HUDEP-2 (cell line): ENCODE data around the gene MEOX2.

Experiments used
- DNase-seq, 76 experiments: peaks; one replicate each; lab custom pipeline; 2025; ENCODE audit not compliant: unreplicated experiment in 76 of 76; lab: John Stamatoyannopoulos, UW

The MEOX2 gene

DNA sequence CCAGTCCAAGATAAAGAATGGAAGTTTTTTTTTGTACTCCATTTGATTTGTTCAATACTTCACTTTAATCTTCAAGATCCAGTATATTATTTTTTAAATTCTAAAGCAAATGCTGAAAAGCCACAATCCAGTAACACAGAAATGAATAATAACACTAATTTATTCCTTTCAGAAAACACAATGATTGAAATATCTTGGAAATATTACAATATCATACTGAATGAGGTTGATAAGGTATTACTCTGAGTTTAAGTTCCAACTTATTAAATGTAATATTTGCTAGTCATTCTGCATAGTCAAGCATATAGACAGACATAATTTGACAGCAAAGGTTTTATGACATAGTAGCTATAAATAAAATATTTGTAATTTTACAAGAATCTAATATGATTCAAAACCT lies 4.4 kb downstream of the MEOX2 start:
- no peak for DNase-seq

DNA sequence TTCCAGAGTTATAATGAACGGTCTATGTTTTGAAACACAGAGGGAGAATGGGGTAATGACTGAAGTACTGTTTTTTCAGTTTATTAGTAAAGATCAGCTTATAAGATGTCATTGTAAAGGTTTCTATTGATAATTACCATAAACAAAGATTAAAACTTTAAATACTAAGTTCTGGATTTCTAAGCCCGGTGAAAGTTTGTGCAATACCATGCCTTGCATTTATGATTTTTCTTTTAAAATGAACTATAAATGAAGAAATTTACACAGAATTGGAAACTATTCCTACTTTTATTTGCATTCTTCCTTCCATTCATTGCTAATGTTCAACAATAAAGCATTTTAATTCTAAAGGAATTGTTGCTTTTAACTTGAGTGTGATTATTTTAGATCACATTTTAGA lies 4.9 kb downstream of the MEOX2 start:
- DNase-seq = no peak

GRCh38 chr7:15681186-15681585 lies 5.3 kb downstream of the MEOX2 start:
- DNase-seq = no peak

GRCh38 chr7:15680446-15680845 lies 6.0 kb downstream of the MEOX2 start:
- DNase-seq = no peak

GRCh38 chr7:15679306-15679705 lies 7.2 kb downstream of the MEOX2 start:
- no peak for DNase-seq

GRCh38 chr7:15678653-15679052 lies 7.8 kb downstream of the MEOX2 start:
- no peak for DNase-seq

DNA sequence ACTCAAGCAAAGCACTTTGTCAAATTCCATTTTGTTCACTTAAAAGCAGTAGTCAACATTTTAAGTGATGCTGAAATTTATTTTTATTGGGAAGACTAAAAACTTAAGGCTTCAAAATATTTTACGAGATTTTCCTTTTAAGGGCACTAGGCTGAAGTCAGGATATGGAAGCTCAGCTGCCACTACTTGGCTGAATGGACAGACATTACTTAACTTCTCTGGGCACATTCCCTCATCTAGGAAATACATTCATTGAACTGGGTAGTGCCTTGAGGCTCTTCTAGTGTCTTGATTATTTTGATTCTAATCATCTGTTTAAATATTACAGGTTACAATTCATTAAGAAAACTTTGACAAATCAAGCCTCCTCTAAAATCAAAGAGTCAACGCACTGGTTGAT lies 11.1 kb downstream of the MEOX2 start:
- DNase-seq = no peak

GRCh38 chr7:15674586-15674985 lies 11.9 kb downstream of the MEOX2 start:
- DNase-seq = no peak

- no peak for DNase-seq
Observed at GRCh38 chr7:15669443-15670090, 16.9 kb downstream of the MEOX2 start.

DNA sequence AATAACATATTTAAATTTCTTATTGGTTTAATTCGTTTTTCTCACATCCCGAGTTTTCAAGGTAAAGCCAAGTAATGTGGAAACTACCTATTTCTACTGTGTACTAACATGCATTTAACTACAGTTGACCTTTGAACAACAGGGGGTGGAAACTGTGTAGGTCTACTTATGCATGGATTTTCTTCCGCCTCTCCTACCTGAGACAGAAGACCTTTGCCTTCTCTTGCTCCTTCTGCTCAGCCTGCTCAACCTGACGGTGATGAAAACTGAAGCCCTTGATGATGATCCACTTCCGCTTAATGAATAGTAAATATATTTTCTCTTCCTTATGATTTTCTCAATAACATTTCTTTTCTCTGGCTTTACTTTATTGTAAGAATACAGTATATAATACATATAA lies 18.5 kb downstream of the MEOX2 start:
- DNase-seq = no peak

- no peak for DNase-seq
Observed at GRCh38 chr7:15662451-15662850, 24.0 kb downstream of the MEOX2 start.

DNA sequence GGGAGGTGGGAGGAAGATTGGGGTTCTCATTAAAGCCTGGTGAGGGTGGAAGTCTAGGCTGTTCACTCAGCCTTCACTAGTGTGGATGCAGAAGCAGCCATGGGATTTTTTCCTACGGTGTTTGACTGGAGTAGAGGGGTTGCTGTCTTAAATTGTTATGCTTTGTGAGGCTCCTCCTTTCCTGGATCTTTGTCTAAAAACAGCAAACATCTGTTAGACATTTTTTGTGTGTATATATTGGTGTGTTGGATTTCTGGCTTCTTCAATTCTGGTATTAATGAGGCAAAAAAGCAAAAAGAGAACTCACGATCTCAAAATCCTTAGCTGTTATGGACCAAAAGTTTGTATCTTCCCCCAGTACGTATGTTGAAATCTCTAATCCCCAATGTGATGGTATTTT lies 28.2 kb downstream of the MEOX2 start:
- no peak for DNase-seq

- no peak for DNase-seq
Observed at GRCh38 chr7:15652776-15653290, 33.6 kb downstream of the MEOX2 start.

- no peak for DNase-seq
Observed at GRCh38 chr7:15651693-15652092, 34.8 kb downstream of the MEOX2 start.

DNA sequence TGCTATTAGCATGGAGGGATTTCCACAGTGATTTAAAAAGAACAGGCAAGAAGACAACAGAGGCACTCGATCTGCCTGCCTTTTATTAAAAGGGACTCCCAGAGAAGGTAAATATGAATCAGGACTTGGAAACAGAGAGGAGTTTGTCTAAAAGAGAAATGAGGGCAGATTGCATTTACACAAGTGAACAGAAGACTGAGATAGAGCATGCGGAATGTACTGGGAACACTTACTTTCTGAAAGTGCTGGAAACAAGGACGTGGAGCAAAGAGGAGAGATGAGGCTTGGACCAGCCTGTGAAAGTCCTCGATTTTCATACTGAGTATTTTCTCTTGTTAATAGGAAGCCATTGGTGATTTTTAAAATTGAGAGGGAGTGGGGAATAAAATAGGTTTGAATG lies 35.7 kb downstream of the MEOX2 start:
- DNase-seq = no peak

DNA sequence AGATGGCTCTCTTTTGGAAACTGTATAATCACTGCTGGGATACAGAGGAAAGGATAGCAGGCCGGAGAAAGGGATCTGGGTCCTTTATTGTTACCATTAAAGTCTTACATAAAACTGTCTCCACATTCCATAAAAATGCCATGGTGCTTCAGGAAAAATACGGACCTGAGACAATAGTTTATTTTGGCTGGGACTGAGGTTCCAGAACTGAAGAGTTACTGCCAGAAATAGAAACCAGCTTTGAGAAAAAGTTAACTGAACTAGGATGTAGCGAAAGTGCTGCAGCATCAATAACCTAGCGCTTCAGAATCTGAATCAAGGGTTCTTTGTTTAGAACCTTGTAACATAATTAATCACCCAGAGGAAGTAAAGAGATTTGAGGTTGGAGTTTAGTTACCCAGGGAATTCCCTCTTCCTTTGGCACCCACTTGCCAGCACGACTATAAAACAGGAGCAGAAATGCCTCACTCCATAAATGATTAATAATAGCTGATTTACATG lies 38.0 kb downstream of the MEOX2 start:
- DNase-seq = no peak

GRCh38 chr7:15647309-15647708 lies 39.2 kb downstream of the MEOX2 start:
- no peak for DNase-seq

DNA sequence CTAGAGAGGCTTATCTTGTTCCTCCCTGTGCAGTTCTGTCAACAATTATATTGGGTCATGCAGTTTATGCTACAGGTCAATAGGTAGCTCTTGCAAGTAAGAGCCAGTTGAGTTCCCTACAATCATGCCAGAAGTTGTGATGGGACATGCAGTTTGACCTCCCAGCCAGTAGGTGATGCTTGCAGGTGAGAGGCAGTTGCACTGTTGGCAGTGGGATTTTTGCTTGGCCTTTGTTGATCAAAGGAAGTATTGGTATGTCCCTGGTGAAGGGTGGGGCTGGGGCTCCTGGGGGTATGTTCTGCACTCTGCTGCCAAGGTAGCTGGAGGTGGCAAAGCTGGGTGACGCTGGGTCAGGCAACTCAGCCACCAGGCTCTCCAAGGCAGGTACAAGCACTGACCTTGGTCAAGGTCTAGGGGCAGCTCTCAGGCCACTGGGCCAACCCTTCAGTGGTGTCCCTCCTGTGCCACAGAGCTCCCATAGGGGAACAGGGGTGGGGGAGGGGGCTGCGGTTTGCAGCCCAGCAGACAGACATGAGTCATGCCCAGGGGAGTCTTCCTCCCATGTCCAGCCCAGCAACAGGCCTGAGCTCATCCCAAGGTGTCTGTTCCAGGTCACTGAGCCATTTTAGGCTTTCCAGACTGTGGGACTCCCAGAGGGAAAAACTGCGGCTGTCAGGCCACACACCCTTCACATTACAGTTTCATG lies 43.3 kb downstream of the MEOX2 start:
- DNase-seq = no peak

- no peak for DNase-seq
Observed at GRCh38 chr7:15628876-15629275, 57.6 kb downstream of the MEOX2 start.

DNA sequence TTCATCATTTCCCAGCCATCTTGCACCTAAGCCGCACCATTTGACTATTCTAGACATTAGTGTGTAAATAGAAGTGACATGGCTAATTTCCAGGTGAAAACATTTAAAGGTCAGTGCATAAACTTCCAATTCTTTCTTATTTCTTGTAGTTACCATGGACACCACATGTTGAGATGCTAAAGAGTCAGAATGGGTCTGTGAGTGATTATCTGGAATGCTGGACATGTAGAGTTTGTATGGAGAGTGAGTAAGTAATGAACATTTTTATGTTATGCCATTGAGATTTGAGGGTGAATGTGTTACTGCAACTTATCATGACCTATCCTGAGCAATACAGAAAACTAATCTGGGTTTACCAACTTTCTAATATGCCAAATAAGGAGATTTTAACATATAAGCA lies 60.4 kb downstream of the MEOX2 start:
- DNase-seq = no peak

DNA sequence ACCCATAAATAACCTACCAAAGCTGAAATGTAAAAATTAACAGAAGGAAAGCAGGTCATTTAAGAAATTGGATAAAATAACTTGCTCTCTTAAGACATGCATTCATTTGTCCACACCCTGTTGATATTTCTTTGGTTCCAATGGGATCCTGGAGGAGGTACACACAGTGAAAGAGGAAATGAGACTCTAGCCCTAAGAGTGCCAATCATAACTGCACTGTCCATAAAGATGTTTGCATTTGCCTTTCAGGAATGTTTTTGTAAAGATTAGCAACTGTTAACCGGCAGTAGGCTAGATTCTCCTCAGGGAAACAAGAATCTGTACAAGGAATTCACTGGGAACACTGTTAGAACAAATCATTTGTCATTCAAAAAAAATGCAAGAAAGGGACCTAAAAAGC lies 61.0 kb downstream of the MEOX2 start:
- no peak for DNase-seq

GRCh38 chr7:15621468-15621867 lies 65.0 kb downstream of the MEOX2 start:
- no peak for DNase-seq
